NCI-H748 (cell line): ENCODE measurements around the gene RFX7.

Experiments used
- DNase-seq: peaks from one replicate; lab custom pipeline; 2025; ENCODE audit not compliant: unreplicated experiment; lab: John Stamatoyannopoulos, UW

RFX7 gene

DNA sequence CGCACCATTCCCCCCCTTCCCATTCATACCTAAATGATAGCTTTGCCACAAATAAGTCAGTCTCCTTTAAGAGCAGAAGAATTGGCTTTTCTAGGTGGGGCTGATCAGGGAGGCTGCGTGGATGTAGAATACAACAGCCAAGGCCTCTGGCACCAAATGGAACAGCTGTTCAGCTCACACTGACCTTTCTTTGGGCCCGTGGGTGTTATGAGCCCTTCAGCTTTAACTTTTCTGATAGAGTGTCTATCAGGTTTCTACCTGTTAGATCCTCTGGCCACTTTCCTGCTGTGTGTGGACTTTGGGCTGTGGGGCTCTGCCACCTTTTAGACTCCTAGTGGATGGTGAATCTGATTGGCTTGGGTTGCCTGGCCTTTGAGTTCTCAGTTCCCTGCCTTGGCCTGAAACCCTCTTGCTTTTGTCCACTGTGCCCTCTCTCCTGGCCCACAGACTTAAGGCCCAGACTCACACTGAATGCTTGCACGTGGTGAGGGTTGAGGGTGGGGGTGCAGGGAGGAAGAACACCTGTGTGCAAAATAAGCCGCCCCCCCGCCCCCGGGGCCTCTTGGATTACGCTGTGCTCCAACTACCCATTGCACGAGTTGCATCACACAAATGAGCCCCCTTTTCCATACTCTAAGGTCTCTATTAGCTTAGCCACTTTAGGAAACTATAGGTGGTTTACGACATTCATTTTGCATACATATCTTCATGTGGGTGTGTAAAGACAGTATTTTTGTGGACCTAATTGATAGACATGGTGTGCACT is 1.3 kb upstream of the RFX7 start:
- DNase-seq: no peak

DNA sequence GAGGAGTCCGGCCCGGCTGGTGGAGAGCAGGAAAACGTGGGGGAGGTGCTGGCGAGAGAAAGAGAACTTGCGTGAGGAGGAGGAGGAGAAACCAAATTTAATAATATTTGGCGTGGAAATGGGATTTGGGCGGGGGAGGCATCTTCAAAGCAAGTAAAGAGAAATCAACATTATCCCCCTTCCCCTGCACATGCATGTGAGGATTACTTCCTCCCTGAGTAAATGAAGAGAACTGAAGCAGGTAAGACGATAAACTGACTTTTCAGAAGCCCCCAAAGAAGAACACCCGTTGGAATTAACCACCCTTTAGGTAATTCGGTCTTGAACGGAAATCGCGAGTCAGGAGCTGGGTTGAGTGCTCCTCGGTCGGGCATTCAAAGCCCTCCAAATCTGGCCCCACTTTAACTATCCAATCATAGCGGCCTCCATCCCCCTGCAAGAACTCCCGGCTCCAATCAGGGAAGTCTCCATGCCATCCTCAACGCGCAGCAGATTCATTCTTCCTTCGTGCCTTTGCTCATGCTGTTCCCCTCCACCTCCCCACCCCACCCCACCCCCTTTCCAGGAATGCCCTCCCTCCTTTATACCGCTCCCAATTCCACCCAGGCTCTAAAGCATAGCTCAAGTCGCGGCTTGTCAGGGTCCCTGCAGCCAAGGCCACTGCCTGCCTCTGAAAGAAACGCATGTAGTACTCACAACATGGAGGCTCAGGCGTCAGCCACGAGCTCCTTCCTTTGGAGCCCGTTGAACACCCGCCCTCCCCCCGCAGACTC is 545 bp upstream of the RFX7 start:
- peak; percentile 91 for DNase-seq

DNA sequence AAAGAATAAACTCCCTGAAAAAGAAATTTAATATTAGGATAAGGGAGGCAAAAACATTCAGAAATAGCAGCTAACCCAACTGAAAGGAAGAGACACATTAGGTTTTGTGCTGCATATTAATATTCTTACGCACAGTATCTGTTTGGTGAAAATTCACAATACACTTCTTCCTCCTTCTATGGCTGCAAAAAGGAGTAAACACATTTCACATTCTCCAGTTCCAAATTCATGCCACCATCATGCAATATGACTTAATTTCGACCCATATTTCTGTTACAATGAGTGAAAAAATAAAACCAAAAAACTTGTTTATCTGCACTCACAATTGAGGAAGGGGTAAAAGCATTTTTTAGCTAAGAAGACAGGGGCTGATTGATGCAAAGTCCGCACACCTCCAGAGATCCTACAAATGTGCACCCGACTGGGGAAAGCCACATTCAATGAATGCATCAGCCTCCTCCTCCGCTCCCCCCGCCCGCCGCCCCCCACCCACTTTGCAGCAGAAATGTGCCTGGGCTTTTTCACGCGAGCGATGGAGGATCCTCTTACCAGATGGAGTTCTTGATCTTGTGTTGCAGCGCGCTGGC is 1.0 kb downstream of the RFX7 start:
- DNase-seq: peak; percentile 78

DNA sequence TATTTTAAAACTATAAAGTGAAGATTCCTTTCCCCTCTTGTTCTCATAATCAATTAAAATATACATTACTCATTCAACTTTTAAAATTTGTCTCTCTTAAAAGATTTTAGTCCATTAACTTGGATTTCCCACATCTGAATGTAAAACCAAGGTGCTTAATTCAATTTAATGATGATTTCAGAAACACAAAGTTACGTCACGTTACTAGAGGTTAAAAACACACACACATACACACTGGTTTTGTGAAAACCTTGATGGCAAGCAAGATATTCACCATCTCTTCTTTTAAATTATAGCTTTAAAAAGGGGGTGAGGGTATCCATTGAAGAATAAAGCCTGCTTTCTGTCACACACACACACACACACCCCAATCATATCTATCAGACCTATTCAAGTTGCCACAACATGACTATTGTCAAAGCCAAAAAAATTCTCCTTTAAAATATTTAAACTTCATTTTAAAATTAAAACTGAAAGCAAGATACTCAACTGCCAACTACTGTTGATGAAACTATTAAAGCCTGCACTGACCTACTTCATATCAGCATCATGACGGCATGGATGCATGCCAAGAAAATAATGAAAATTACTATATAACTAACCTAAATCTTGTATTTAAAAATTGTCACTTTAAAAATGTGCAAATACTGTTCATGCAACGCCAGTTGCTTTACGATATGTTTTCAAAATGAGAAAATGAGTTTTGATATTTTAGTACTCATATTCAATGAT is 2.1 kb downstream of the RFX7 start:
- DNase-seq: no peak

- DNase-seq: no peak
These were observed 3.3 kb downstream of the RFX7 start for GRCh38 chr15:56240390-56240789.

- DNase-seq: no peak
These were observed 7.5 kb downstream of the RFX7 start for GRCh38 chr15:56236197-56236596.

- no peak for DNase-seq
These were observed 8.9 kb downstream of the RFX7 start for GRCh38 chr15:56234804-56235203.

DNA sequence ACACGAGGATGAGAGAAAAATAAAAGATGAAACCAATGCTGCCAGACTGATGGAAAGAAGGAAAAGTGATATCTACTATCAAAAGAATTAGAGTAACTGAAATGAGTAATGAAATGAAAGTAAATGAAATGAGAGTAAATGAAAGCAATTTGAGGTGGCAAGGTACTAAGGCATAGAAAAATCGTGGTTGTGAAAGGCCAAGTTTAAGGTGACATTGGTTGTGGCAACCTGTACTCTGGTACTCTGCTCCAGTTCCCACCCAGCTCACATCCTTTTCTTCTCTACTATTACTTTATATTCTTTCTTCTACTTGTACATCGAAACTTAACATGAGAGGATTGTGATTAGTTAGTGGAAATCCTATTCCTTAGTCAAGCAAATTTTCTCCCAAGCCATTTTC is 10.1 kb downstream of the RFX7 start:
- DNase-seq: no peak

GRCh38 chr15:56232058-56232457 is 11.6 kb downstream of the RFX7 start:
- no peak for DNase-seq

- DNase-seq: no peak
These were observed 14.8 kb downstream of the RFX7 start for GRCh38 chr15:56228854-56229253.

GRCh38 chr15:56228352-56228751 is 15.3 kb downstream of the RFX7 start:
- DNase-seq: no peak

DNA sequence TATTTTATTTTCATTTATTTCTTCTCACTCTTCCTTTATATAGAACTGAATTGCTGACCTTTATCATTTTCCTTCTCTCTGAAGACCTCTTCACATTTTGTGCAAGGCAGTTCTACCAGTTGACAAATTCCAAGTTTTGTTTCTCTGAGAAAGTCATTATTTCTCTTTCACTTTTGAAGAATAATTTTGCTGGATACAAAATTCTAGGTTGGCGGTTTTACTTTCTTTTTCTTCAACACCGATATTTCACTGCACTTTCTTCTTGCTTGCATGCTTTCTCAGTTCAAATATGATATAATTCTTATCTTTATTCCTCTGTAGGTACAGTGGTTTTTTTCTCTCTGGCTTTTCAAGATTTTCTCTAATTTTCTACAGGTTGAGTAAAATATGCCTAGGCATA is 15.9 kb downstream of the RFX7 start:
- no peak for DNase-seq

- no peak for DNase-seq
These were observed 16.4 kb downstream of the RFX7 start for GRCh38 chr15:56227306-56227705.

GRCh38 chr15:56225520-56225919 is 18.2 kb downstream of the RFX7 start:
- no peak for DNase-seq

GRCh38 chr15:56222302-56222701 is 21.4 kb downstream of the RFX7 start:
- DNase-seq: no peak

DNA sequence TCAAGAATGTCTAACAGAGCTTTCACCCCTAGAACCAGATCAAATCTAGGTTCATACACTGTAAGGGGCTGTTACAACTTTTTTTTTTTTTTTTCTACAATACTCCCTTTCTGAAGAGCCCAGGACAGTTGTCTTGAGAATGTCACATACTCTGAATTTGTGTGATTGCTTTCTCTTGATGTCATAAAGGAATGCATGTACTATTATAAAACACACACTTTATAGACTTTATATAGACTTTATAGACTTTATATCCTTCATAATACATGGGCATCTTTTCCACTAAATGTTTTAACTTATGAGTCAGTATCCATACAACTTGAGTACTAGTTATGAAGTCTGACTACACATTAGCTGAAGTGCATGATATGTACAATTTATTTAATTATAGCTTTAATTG is 26.3 kb downstream of the RFX7 start:
- no peak for DNase-seq

DNA sequence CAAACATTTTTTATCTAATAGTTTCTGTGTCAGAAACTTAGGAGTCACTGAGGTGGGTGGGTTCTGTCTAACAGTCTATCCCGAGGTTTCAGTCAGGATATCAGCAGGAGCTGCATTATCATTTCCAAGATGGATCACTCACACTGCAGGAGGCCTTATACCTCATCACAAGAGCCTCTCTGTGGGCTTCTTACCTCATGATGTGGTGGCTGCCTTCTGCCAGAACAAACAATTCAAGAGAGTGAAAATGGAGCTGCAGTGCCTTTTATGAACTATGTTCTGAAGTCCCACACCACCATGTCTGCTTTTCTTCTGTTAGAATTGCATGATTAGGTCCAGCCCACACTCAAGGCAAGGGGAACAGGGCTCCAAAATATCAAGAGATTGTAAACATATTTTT is 27.9 kb downstream of the RFX7 start:
- peak; percentile 8 for DNase-seq

DNA sequence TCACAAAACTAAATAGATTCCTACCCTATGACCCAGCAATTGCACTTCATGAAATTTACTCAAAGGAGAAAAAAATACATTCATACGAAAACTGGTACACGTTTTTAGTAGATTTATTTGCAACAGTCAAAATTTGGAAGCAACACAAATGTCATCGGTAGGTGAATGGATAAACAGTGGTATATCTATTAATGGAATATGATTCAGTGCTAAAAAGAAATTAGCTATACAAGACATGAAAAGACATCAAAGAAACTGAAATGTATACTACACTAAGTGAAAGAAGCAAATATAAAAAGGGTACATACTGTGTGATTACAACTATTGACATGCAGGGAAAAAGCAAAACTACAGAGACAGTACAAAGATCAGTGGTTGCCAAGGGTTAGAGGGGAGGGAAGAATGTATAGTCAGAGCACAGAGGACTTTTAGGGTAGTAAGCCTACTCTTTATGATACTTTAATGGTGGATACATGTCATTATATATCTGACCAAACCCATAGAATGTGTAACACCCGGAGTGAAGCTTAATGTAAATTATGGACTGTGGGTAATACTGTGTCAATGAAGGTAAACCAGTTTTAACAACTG is 31.6 kb downstream of the RFX7 start:
- no peak for DNase-seq

GRCh38 chr15:56211064-56211463 is 32.6 kb downstream of the RFX7 start:
- DNase-seq: no peak

- no peak for DNase-seq
These were observed 35.0 kb downstream of the RFX7 start for GRCh38 chr15:56208641-56209155.

GRCh38 chr15:56208185-56208584 is 35.5 kb downstream of the RFX7 start:
- no peak for DNase-seq
